T1000 (cell line): ENCODE measurements around the gene RAB34.

Experiments used
- DNase-seq: peaks from one replicate; lab custom pipeline; 2025; ENCODE audit warnings: mixed read lengths; lab: John Stamatoyannopoulos, UW

Gene RAB34

GRCh38 chr17:28684963-28685362 lies 32.7 kb downstream of the RAB34 start:
- DNase-seq: no peak

- DNase-seq: no peak
Observed at GRCh38 chr17:28682655-28683054, 35.0 kb downstream of the RAB34 start.

GRCh38 chr17:28675980-28676379 lies 41.7 kb downstream of the RAB34 start:
- DNase-seq: no peak

GRCh38 chr17:28675490-28675889 lies 42.2 kb downstream of the RAB34 start:
- no peak for DNase-seq

- no peak for DNase-seq
Observed at GRCh38 chr17:28669918-28670317, 47.8 kb downstream of the RAB34 start.

- DNase-seq: no peak
Observed at GRCh38 chr17:28667870-28668269, 49.8 kb downstream of the RAB34 start.

GRCh38 chr17:28665994-28666393 lies 51.7 kb downstream of the RAB34 start:
- DNase-seq: no peak
